ENCODE measurements around the gene AP1G2.
A peak's percentile ranks its signal among the peaks of the same experiment; 100 is the strongest.
"Not testable (repeated sequence)": the region's sequence is repeated elsewhere in the genome, so short reads cannot be mapped to it uniquely, and the experiment has no call there.

The AP1G2 gene, protein sequence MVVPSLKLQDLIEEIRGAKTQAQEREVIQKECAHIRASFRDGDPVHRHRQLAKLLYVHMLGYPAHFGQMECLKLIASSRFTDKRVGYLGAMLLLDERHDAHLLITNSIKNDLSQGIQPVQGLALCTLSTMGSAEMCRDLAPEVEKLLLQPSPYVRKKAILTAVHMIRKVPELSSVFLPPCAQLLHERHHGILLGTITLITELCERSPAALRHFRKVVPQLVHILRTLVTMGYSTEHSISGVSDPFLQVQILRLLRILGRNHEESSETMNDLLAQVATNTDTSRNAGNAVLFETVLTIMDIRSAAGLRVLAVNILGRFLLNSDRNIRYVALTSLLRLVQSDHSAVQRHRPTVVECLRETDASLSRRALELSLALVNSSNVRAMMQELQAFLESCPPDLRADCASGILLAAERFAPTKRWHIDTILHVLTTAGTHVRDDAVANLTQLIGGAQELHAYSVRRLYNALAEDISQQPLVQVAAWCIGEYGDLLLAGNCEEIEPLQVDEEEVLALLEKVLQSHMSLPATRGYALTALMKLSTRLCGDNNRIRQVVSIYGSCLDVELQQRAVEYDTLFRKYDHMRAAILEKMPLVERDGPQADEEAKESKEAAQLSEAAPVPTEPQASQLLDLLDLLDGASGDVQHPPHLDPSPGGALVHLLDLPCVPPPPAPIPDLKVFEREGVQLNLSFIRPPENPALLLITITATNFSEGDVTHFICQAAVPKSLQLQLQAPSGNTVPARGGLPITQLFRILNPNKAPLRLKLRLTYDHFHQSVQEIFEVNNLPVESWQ

DNA sequence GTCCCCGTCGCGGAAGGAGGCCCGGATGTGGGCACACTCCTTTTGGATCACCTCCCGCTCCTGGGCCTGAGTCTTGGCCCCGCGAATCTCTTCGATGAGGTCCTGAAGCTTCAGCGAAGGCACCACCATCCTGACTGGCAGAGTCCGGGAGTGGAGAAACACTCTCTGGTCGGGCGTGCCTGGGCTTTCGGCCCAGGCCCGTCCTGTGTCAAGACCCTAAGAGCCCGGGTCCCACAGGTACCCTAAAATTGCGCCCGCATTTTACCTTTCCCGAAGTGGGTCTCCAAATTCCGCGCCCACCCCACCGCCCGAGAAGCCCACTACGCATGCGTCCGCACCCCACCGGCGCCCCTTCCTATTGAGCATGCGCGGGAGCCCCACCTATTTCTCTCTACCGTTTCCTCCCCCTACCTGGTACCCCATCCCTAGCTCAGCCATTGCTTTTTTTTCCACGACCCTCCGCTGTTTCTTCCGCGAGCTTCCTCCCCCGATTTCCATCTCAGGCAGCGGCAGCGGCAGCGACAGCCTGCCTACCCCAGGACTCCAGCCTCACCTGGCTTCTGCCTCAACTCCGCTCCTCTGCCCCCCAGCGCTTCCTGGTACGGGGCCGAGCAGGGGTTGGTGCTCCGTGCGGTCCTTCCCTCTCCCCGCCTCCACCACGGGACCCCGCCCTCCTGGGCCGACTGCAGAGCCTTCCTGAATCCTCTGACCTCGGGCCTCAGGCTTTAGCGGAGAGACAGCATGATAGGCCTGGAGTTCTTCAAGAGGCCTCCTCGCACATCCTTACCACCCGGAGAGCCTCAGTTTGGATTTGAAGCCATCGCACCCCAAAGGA lies at the start of gene AP1G2:
AP1G2 (minus strand) TSS at position 606 of the 835 bp plus-strand sequence; CDS start at position 129, 477 bp downstream.
- DNase-seq: peak; percentile 61

DNA sequence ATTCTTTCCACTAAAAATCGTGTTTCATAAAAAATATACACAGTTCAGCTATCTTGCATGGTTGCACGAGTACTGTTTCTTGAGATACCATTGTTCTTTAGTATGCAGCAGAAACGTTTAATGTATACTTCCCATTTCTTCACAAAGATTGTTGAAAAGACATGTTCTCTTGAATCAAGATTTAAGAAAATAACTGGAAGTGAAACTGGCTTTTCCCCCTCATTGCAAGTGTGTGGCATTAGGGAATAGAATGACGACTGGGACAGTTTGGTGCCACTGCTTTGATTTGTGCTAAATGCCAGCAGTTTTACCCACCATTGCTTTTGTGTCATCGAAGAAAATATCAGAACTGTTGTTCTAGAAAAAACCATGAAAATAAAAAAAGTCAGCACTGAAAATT lies 48.3 kb upstream of the AP1G2 start:
- no peak for DNase-seq

DNA sequence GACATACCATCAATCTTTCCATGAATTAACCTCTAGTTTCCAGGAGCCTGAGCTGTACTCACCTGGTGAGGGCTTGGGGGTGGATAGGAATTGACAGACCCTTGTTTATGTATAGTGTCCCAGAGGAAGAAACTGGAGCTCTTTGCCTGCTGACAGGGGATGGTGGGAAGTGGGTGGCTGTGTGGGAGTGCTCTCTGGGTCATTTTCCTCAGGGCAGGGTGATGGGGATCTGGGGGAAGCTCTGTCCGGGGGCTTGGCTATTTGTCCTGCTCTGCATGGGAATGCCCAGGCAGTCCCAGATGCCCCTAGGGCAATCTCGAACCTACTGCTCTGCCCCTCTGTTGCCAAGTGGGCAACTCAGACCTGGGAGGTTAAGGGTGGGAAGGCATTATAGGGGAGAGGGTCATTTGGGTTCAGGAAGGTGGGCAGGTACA lies 46.8 kb upstream of the AP1G2 start:
- DNase-seq: no peak

DNA sequence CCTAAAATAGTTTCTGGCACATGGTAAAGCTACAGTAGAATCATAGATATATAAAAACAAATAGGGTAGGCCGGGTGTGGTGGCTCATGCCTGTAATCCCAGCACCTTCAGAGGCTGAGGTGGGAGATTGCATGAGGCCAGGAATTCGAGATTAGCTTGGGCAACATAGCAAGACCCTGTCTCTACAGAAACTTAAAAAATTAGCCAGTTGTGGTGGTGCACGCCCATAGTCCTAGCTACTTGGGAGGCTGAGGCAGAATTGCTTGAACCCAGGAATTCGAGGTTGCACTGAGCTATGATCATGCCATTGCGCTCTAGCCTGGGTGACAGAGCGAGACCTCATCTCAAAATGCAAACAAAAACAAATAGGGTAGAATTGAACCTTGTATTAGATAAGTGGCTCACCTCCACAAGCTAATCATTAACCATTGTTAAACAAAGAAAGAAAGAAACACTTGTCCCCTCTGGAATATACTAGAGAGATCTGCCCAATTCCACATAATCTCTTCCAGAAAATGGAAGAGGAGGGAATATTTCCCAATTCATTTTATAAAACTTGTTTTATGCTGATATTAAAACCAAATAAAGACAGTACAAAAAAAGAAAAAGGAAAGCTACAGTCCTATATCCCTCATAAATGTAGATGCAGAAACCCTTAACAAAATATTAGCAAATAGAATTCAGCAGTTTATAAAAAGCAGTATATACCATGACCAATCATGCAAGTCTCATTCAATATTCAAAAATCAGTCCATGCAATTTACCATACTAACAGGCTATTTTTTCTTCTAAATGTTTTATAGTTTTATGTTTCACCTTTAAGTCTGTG lies 45.9 kb upstream of the AP1G2 start:
- no peak for DNase-seq

DNA sequence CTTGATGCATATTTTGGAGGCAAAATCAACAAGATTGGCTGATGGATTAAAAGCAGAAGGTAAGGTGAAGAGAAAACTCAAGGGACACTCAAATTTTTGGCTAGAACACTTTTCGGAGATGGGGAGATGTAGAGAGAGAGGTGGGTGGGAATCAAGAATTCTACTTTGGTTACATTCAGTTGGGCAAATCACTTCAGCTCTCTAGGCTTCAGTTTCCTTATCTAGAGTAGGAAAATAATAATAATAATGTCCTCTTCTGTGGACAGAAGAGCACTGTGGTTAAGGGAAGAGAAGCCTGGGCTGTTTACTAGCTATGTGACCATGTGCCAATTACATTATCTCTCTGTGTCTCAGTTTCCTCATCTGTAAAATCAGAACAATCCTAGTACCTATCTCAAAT lies 45.2 kb upstream of the AP1G2 start:
- DNase-seq: no peak

DNA sequence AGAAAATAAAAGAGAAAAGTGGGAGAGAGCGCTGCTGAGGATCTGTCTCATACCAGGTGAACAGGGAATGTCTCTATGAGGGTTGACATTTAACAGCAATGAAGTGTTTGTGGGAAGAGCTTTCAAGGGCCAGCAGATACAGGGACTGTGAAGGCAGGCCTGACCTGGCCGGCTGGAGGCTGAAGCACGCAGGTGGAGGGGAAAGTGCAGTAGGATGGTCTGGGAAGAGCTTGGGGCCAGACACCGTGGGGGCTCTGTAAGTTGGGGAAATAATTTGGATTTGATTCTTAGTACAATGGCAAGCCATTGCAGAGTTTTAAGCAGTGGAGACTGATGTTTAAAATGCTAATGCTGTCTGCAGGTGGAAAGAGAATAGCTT lies 44.8 kb upstream of the AP1G2 start:
- DNase-seq: no peak

DNA sequence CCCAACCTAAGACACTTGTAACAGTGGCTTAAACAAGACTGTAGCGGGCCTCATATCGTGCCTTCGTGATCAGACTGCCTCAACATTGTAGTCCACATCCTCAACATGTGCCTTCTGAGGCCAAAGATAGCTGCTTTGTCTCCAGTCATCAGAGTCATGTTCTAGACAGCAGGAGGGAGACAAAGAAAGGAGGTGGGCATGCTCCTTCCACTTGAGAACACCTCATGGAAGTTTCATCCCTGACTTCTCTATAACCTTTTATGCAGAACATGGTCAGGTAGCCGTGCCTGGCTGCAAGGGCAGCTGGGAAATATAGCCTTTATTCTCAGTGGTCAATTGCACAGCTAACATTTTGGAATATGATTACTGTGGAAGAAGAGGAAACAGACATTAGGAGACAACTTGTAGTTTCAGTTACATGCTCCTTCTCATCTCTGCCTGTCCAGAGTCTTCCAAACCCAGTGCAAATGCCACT lies 43.3 kb upstream of the AP1G2 start:
- no peak for DNase-seq

DNA sequence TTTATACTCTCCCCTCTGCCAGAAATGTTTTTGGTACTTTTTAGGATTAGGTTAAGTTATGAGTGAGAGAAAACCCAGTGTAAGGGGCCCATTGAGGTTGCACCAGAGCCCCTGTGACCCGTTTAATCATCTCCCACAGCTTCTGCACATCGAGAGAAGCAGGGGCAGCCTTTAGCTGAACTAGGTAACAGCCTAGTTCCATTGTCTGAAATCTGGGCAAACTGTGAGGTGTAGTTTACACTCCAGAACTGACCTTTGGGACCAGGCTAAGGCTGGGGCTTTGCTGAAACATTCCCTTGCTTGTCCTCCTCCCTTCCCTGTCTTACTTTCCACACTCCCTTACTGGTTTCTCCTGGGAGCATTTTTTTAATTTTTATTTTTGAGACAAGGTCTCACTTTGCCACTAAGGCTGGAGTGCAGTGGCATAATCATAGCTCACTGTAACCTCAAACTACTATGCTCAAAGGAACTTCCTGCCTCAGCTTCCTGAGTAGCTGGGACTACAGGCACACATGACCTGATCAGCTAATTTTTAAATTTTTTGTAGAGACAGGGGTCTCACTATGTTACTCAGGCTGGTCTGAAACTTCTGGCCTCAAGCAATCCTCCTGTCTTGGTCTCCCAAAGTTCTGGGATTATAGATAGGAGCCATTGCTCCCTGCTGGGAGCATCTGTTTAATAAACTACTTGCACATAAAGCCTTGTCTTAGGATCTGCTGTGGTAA lies 42.7 kb upstream of the AP1G2 start:
- DNase-seq: no peak

DNA sequence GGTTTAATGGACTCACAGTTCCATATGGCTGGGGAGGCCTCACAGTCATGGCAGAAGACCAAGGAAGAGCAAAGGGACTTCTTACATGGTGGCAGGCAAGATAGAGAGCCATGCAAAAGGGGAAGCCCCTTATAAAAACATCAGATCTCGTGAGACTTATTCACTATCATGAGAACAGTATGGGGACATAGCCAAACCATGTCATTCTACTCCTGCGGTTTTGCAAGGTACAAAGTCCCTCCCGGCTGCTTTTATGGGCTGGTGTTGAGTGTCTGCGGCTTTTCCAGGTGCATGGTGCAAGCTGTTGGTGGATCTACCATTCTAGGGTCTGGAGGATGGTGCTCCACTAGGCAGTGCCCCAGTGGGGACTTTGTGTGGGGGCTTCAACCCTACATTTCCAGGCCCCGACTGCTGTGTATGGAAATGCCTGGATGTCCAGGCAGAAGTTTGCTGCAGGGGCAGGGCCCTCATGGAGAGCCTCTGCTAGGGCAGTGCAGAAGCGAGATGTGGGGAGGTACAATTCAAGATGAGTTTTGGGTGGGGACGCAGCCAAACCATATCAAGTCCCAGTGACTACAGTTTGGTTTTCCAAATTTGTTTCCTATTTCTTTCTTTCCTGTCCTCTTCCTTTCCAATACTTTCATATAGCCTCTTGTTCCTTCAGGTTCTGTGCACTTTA lies 42.0 kb upstream of the AP1G2 start:
- DNase-seq: not testable (repeated sequence)

DNA sequence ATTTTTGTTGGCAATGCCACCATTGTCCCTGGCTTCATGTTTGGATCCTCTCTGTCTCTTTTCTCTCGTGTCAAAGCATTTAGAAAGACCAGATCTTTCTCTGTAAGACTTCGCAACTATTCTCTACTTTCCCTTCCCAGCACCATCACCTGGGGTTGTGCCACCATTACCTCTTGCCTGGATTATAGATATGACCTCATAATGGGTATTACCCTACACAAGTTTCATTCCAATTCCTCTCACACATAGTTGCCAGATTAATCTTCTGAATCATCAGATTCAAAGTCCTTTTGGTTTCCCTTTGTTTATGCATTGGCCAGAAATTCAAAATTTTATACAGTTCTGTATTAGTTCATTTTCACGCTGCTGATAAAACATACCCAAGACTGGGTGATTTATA lies 41.4 kb upstream of the AP1G2 start:
- DNase-seq: no peak

DNA sequence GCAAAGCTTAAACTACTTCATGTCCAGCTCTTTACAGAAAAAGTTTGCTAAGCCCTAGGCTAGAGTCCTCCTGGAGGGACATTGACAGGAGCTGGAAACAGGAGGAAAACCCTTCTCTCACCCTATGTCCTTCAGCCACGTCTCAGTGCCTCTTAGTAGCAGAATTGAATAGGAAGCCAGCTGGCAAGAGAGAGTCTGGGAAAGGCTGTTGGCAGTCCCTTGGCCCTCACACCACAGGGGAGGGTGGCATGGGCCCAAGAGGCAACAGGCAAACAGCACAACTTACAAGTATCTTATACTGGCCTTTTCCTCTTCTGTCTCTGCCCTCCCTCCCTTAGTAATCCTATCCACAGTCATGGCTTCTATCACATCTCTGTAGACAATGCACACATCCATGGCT lies 40.9 kb upstream of the AP1G2 start:
- no peak for DNase-seq

DNA sequence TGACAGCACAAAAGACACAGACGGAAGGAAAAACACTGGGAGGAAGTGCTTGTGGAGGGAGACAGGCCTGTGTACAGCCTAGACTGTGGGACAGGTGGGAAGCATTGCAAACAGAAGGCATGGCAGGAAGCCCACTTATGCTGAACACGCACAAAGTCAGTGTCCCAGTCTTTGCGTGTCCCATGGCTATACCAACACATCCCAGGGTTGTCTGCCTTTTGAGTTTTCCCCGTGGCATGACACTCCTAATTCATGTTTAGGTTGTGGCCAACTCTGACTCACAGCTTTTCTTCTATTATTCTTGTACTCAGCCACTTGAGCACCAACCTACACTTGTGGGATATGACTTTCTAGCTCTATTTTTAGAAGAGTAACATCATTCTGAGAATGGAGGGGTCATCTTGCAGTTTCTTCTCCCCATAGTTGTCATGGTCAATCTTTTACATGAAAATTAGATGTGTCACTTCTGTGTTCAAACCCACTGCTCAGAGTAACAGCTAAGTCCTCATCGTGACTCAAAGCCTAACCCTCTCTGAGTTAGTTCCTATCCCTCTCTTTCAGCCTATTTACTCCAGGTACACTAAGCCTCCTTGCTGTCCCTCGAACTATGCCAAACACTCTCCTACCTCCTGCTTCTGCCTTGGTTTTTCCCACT lies 38.5 kb upstream of the AP1G2 start:
- no peak for DNase-seq

DNA sequence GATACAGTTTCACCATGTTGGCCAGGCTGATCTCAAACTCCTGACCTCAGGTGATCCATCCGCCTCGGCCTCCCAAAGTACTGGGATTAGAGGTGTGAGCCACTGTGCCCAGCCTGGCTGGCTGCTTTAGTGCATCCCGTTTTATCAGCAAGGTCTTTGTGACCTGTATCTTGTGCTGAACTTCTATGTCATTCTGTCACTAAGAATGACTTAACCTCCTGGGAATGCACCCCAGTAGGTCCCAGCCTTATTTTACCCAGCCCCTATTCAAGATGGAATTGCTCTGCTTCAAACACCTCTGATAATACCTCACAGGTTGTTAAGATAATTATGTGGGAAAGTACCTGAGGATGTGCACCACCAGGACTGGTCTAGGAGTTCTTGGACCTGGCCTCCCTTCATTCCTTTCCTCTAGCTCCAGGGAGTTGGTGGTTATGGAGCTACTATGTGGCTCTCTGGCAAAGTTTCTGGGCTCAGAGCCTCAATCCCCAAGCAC lies 37.1 kb upstream of the AP1G2 start:
- DNase-seq: no peak

DNA sequence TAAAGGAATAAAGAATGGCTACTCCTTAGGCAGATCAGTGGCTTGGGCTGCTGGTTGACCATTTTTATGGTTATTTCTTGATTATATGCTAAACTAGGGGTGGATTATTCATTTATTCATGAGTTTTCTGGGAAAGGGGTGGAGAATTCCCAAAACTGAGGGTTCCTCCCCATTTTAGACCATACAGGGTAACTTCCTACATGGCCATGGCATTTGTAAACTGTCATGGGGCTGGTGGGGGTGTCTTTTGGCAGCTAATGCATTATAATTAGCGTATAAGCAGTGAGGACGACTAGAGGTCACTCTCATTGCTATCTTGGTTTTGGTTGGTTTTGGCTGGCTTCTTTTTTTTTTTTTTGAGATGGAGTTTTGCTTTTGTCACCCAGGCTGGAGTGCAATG lies 36.6 kb upstream of the AP1G2 start:
- no peak for DNase-seq

DNA sequence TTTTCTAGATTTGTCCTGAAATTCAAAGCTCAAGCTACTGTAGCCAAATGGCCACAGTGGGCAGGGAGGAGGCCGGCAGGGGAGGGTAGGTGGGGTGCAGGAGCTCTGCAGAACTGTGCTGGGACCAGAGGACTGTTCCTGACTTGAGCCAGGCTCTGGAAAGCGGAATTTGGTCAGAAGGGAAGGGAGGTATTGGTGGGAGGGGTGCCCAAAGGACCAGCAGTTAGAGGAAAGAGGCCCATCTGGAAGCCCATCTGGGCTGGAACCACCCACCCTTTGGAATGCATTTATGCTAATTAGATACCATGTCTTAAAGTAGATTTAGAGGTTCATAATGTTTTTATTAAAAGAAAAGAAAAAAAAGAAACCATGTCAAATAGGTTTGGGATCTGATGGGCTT lies 35.5 kb upstream of the AP1G2 start:
- DNase-seq: no peak

DNA sequence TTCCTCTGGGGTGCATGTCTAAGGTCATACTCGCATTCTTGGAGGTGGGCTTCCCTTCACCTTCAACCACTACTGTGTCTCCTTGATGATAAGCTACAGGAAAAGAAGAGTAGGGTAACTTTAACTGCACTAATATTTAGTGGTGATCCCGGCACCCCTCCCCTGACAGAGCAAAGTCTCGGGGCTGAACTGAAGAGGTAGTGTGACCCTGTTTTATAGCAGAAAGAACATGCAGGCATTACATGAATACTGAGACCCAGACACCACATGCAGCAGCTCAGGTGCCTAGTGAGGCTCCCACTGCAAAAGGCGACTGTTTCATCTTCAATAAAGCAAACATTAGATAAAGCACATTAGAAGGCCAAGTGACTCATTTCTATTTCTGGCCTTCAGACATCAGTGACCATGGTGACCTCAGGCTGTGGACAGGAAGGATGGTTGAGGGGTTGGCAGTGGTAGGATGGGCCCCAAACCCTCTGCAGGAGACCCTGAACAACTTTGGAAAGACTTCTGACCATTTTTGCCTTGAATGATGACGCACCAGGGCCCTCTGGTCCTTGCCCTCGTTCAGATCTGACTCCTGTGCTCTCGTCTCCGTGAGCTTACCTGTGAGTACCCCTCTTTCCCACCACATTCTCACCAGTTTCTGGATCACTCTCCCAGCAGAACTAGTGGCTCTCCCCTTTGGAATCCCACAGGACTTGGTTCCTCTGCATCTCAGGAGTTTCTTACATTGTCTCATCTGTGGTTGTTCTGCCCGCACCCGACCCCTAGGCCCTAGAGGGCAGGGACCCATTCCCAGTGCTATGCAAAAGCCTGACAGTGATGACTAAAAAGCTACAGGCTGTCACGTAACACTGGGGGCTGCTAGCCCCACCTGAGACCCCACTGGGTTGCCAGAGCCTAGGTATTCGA lies 34.8 kb upstream of the AP1G2 start:
- DNase-seq: no peak

DNA sequence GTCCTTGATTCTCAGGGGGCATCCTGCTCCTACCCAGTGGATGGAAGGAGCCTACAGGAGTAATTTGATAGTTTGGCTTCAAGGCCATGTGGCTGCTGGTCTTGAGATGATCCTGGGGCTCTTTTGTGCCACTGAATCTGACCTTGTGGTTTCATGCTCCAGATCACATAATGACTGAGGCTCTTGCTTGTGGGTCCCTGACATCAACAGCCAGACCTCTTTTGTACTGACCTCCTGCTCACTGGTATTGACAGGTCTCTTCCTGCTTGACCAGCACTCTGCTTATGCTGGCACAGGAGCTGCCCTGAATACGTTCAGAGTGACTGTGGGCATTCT lies 34.2 kb upstream of the AP1G2 start:
- no peak for DNase-seq

DNA sequence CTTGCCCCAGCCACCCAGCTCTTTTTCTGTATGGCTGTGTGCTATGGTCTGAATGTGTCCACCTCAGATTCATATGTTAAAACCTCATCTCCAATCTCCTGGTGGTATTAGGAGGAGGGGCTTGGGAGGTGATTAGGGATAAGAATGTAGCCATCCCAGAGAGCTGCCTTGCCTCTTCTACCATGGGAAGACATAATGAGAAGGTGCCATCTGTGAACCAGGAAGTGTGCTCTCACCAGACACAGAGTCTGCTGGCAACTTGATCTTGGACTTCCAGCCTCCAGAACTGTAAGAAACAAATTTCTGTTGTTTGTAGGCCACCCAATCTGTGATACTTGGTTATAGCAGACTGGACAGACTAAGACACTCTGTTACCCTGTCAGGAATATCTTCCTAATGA lies 33.8 kb upstream of the AP1G2 start:
- DNase-seq: no peak

DNA sequence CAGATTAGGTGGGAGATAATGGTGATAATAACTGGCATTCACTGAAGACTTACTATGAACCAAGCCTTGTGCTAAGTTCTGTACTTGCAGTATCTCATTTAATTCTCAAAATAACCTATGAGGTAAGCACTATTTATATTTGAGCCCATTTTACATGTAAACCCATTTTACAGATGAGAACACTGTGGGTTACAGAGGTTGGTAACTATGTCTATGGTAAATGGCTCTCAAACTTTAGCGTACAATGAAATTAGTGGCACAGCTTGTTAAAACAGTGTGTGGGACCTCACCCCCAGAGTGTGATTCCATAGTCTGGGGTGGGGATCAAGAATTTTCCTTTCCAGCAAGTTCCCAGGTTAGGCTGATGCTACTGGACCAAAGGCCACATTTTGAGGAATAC lies 33.2 kb upstream of the AP1G2 start:
- no peak for DNase-seq
